HepG2 (cell line): ENCODE data around the gene SCFD2. TPM values are rescaled to one million over a fixed set of nuclear protein-coding genes. Genes with fewer than 3 reads are reported as not detected.

ENCODE experiments used
- ASH2L ChIP-seq: fragments of 300-600, 200-600 bp; sonication (generic); IDR thresholded peaks from 2 replicates; pipeline ENCODE4 v1.7.0; 2017; ENCODE audit warnings: low read depth, mild to moderate bottlenecking, moderate library complexity, mixed read lengths, low read length; ENCODE audit not compliant: insufficient read length
- HNF4G ChIP-seq, 2 experiments: sonication (generic) in 1 of 2; formaldehyde crosslinking in 1 of 2; IDR thresholded peaks; 2 replicates each; pipeline versions ENCODE4 v1.4.0 to v1.6.1; 2011 to 2020; ENCODE audit warnings: borderline replicate concordance in 2 of 2, low read depth in 2 of 2, mild to moderate bottlenecking in 2 of 2, low read length in 1 of 2, missing genetic modification reagents in 1 of 2, moderate library complexity in 1 of 2
- MEIS1 ChIP-seq: sonication (generic); formaldehyde crosslinking; IDR thresholded peaks from 2 replicates; pipeline ENCODE4 v1.9.0; 2021; ENCODE audit warnings: mild to moderate bottlenecking, missing genetic modification reagents, moderate library complexity, borderline replicate concordance
- NR2C2 ChIP-seq: sonication (generic); formaldehyde crosslinking; IDR thresholded peaks from 2 replicates; pipeline ENCODE4 v1.4.0; 2020; ENCODE audit warnings: missing genetic modification reagents, mild to moderate bottlenecking, moderate library complexity, borderline replicate concordance
- ZNF383 ChIP-seq: sonication (generic); formaldehyde crosslinking; IDR thresholded peaks from 2 replicates; pipeline ENCODE4 v1.4.0; 2020; ENCODE audit warnings: missing genetic modification reagents, mild to moderate bottlenecking, borderline replicate concordance
- polyA plus RNA-seq, 8 experiments: library from polyadenylated mRNA; depleted of rRNA in 3 of 8; stranded (reverse) in 7 of 8; unstranded in 1 of 8; fragments of >200 nt; fragmentation: Illumina TruSeq in 4 of 8; extraction: Trizol in 4 of 8; gene quantifications; 2 replicates each; pipeline versions ENCODE4 v1.2.1 to v1.2.3, GENCODE V29; 2011 to 2016; ENCODE audit warnings: low read depth in 4 of 8, missing spikeins in 1 of 8, mixed read lengths in 1 of 8; ENCODE audit not compliant: insufficient read depth in 1 of 8
- total RNA-seq, 5 experiments: library from RNA; depleted of rRNA; stranded (reverse); fragments of >200 nt; fragmentation: Illumina TruSeq; extraction: Trizol; gene quantifications; 2 replicates each; pipeline ENCODE4 v1.2.3, GENCODE V29; 2016; ENCODE audit warnings: low read depth in 1 of 5
- TF ChIP-seq, protein P1 (sequence below): sonication (generic); formaldehyde crosslinking; IDR thresholded peaks from 2 replicates; pipeline ENCODE4 v1.5.0; 2020; ENCODE audit warnings: mild to moderate bottlenecking, missing genetic modification reagents, borderline replicate concordance
- TF ChIP-seq, protein P2 (sequence below): sonication (generic); formaldehyde crosslinking; IDR thresholded peaks from 2 replicates; pipeline ENCODE4 v1.4.0; 2020; ENCODE audit warnings: mild to moderate bottlenecking, missing genetic modification reagents
- TF ChIP-seq, protein P3 (sequence below): sonication (generic); formaldehyde crosslinking; IDR thresholded peaks from 2 replicates; pipeline ENCODE4 v1.4.0; 2020; ENCODE audit warnings: mild to moderate bottlenecking, missing genetic modification reagents
- TF ChIP-seq, protein P4 (sequence below), 2 experiments: fragments of 450-650 bp in 1 of 2; sonication (generic) in 1 of 2; formaldehyde crosslinking; IDR thresholded peaks; 2 replicates each; pipeline versions ENCODE4 v1.5.0 to v1.8.0; 2020 to 2022; ENCODE audit warnings: mild to moderate bottlenecking in 1 of 2, missing genetic modification reagents in 1 of 2

Gene SCFD2
- total and polyA plus RNA-seq, 2 of the 13 experiments (the other 11 are each of a cell fraction or from before 2014, with no cell fraction given) = 4.6 to 15.6 TPM

DNA sequence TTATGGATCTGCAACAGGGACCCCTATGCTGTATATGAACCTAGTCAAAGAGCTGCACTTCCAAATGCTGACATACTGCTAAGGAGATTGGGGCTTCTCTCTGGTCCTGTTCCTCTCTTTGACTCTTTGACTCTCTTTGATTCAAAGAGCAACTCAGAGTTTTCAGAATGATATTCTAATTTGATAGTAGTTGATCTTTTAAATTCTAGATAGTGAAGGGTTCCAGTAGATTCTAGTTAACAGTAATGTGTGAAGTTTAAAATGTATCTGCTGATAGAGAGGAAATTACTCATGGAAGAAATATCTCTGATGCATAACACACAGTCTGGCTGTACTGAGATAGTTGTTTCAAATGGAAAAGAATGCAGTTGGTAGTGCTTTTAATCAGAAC lies 264.7 kb downstream of the SCFD2 start (continued):
- TF ChIP-seq, protein P1, sequence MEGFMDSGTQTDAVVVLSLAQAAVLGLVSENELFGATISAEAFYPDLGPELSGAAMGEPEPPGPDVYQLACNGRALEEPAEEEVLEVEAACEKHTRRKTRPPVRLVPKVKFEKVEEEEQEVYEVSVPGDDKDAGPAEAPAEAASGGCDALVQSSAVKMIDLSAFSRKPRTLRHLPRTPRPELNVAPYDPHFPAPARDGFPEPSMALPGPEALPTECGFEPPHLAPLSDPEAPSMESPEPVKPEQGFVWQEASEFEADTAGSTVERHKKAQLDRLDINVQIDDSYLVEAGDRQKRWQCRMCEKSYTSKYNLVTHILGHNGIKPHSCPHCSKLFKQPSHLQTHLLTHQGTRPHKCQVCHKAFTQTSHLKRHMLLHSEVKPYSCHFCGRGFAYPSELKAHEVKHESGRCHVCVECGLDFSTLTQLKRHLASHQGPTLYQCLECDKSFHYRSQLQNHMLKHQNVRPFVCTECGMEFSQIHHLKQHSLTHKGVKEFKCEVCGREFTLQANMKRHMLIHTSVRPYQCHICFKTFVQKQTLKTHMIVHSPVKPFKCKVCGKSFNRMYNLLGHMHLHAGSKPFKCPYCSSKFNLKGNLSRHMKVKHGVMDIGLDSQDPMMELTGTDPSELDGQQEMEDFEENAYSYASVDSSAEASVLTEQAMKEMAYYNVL (CRISPR knock-in tag) = no peak
- no peak for TF ChIP-seq MEIS1 (CRISPR knock-in tag)
- no peak for TF ChIP-seq ZNF383 (CRISPR knock-in tag)
- no peak for TF ChIP-seq NR2C2 (CRISPR knock-in tag)
- no peak for TF ChIP-seq ASH2L
- TF ChIP-seq, protein P2, sequence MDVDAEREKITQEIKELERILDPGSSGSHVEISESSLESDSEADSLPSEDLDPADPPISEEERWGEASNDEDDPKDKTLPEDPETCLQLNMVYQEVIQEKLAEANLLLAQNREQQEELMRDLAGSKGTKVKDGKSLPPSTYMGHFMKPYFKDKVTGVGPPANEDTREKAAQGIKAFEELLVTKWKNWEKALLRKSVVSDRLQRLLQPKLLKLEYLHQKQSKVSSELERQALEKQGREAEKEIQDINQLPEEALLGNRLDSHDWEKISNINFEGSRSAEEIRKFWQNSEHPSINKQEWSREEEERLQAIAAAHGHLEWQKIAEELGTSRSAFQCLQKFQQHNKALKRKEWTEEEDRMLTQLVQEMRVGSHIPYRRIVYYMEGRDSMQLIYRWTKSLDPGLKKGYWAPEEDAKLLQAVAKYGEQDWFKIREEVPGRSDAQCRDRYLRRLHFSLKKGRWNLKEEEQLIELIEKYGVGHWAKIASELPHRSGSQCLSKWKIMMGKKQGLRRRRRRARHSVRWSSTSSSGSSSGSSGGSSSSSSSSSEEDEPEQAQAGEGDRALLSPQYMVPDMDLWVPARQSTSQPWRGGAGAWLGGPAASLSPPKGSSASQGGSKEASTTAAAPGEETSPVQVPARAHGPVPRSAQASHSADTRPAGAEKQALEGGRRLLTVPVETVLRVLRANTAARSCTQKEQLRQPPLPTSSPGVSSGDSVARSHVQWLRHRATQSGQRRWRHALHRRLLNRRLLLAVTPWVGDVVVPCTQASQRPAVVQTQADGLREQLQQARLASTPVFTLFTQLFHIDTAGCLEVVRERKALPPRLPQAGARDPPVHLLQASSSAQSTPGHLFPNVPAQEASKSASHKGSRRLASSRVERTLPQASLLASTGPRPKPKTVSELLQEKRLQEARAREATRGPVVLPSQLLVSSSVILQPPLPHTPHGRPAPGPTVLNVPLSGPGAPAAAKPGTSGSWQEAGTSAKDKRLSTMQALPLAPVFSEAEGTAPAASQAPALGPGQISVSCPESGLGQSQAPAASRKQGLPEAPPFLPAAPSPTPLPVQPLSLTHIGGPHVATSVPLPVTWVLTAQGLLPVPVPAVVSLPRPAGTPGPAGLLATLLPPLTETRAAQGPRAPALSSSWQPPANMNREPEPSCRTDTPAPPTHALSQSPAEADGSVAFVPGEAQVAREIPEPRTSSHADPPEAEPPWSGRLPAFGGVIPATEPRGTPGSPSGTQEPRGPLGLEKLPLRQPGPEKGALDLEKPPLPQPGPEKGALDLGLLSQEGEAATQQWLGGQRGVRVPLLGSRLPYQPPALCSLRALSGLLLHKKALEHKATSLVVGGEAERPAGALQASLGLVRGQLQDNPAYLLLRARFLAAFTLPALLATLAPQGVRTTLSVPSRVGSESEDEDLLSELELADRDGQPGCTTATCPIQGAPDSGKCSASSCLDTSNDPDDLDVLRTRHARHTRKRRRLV (CRISPR knock-in tag) = no peak
- no peak for TF ChIP-seq HNF4G (IDR thresholded peaks at IDR 0.05; ENCODE audit: borderline replicate concordance, low read depth, low read length)
- TF ChIP-seq HNF4G (CRISPR knock-in tag; IDR thresholded peaks at IDR 0.05; ENCODE audit: borderline replicate concordance, low read depth) = no peak
- TF ChIP-seq, protein P3, sequence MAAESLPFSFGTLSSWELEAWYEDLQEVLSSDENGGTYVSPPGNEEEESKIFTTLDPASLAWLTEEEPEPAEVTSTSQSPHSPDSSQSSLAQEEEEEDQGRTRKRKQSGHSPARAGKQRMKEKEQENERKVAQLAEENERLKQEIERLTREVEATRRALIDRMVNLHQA (CRISPR knock-in tag) = no peak
- TF ChIP-seq, protein P4, sequence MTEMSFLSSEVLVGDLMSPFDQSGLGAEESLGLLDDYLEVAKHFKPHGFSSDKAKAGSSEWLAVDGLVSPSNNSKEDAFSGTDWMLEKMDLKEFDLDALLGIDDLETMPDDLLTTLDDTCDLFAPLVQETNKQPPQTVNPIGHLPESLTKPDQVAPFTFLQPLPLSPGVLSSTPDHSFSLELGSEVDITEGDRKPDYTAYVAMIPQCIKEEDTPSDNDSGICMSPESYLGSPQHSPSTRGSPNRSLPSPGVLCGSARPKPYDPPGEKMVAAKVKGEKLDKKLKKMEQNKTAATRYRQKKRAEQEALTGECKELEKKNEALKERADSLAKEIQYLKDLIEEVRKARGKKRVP (CRISPR knock-in tag; IDR thresholded peaks at IDR 0.05) = no peak
